WTC11 (cell line): ENCODE results near the gene ANTXRL.

Source experiments
- ATF3 ChIP-seq: sonication (generic); formaldehyde crosslinking; conservative IDR thresholded peaks from 2 replicates; pipeline ENCODE4 v1.8.1; 2022; ENCODE audit warnings: mild to moderate bottlenecking, missing genetic modification reagents
- ETV6 ChIP-seq: sonication (generic); formaldehyde crosslinking; IDR thresholded peaks from 2 replicates; pipeline ENCODE4 v1.8.1; 2022; ENCODE audit warnings: mild to moderate bottlenecking, missing genetic modification reagents
- FOXK1 ChIP-seq: sonication (generic); formaldehyde crosslinking; IDR thresholded peaks from 2 replicates; pipeline ENCODE4 v1.8.0; 2022; ENCODE audit warnings: mild to moderate bottlenecking, moderate library complexity, missing genetic modification reagents
- IRF1 ChIP-seq: sonication (generic); formaldehyde crosslinking; IDR thresholded peaks from 2 replicates; pipeline ENCODE4 v1.8.0; 2023; ENCODE audit warnings: missing genetic modification reagents
- MAX ChIP-seq: sonication (generic); formaldehyde crosslinking; IDR thresholded peaks from 2 replicates; pipeline ENCODE4 v1.8.0; 2022; ENCODE audit warnings: mild to moderate bottlenecking, missing genetic modification reagents
- MYBL2 ChIP-seq: sonication (generic); formaldehyde crosslinking; IDR thresholded peaks from 2 replicates; pipeline ENCODE4 v1.8.1; 2023; ENCODE audit warnings: mild to moderate bottlenecking, moderate library complexity, missing genetic modification reagents
- NR2C2 ChIP-seq: sonication (generic); formaldehyde crosslinking; IDR thresholded peaks from 2 replicates; pipeline ENCODE4 v1.8.0; 2022; ENCODE audit warnings: mild to moderate bottlenecking, missing genetic modification reagents
- RORB ChIP-seq: fragments of 250-450 bp; sonication (Bioruptor Pico); IDR thresholded peaks from 2 replicates; pipeline ENCODE4 v1.9.0; 2021; ENCODE audit warnings: mild to moderate bottlenecking
- TF ChIP-seq, protein P1 (sequence below): fragments of 200-600 bp; IDR thresholded peaks from 2 replicates; pipeline ENCODE4 v1.8.0; 2022; ENCODE audit warnings: antibody characterized with exemption
- TF ChIP-seq, protein P2 (sequence below): sonication (generic); formaldehyde crosslinking; IDR thresholded peaks from 2 replicates; pipeline ENCODE4 v1.8.1; 2022; ENCODE audit warnings: missing genetic modification reagents, borderline replicate concordance
- TF ChIP-seq, protein P3 (sequence below): sonication (generic); formaldehyde crosslinking; IDR thresholded peaks from 2 replicates; pipeline ENCODE4 v1.8.0; 2023; ENCODE audit warnings: missing genetic modification reagents, mild to moderate bottlenecking, borderline replicate concordance

DNA sequence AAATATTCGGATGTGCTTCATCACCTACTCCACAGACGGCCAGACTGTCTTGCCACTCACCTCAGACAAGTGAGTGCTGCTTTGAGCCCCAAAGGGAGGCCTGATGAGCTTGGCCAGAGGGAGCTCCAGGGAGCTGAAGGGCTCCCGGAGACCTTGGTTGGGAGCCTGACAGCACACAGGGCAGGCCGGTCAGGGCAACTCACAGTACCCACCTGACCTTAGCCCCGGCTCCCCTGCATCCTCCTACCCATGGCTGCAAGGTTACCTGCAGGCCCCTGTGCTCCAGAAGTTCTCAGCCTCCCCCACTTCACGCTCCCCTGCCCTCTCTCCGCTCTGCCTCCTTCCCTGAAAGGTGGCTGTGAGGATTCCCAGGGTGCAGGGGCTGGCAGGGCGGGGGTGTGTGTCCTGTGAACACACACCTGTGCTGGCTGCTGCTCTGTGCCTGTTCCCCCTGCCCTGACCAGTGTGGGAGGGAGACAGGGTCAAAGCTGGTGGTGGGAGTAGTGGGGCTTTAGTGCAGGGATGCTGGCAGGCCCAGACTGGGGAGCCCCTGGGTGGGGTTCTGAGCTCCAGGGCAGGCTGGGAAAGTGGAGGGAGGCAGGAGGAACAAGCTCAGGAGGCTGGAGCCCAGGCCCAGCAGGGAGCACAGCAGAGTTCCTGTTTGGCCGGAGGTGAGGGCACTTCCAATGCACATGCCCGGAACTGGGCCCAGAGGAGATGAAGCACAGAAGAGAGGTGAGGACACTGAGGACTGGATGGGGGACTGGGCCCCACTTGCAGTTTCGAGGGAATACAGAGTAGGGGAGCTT lies 7.2 kb downstream of the ANTXRL start:
- TF ChIP-seq IRF1 (CRISPR knock-in tag) (no peak), NR2C2 (CRISPR knock-in tag) (no peak), MAX (CRISPR knock-in tag) (no peak), ATF3 (CRISPR knock-in tag) (no peak), ETV6 (no peak), RORB (CRISPR knock-in tag) (no peak), FOXK1 (no peak), MYBL2 (CRISPR knock-in tag) (no peak)
- TF ChIP-seq, protein P1, sequence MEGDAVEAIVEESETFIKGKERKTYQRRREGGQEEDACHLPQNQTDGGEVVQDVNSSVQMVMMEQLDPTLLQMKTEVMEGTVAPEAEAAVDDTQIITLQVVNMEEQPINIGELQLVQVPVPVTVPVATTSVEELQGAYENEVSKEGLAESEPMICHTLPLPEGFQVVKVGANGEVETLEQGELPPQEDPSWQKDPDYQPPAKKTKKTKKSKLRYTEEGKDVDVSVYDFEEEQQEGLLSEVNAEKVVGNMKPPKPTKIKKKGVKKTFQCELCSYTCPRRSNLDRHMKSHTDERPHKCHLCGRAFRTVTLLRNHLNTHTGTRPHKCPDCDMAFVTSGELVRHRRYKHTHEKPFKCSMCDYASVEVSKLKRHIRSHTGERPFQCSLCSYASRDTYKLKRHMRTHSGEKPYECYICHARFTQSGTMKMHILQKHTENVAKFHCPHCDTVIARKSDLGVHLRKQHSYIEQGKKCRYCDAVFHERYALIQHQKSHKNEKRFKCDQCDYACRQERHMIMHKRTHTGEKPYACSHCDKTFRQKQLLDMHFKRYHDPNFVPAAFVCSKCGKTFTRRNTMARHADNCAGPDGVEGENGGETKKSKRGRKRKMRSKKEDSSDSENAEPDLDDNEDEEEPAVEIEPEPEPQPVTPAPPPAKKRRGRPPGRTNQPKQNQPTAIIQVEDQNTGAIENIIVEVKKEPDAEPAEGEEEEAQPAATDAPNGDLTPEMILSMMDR, result no peak
- TF ChIP-seq, protein P2, sequence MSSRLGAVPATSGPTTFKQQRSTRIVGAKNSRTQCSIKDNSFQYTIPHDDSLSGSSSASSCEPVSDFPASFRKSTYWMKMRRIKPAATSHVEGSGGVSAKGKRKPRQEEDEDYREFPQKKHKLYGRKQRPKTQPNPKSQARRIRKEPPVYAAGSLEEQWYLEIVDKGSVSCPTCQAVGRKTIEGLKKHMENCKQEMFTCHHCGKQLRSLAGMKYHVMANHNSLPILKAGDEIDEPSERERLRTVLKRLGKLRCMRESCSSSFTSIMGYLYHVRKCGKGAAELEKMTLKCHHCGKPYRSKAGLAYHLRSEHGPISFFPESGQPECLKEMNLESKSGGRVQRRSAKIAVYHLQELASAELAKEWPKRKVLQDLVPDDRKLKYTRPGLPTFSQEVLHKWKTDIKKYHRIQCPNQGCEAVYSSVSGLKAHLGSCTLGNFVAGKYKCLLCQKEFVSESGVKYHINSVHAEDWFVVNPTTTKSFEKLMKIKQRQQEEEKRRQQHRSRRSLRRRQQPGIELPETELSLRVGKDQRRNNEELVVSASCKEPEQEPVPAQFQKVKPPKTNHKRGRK (CRISPR knock-in tag), result no peak
- TF ChIP-seq, protein P3, sequence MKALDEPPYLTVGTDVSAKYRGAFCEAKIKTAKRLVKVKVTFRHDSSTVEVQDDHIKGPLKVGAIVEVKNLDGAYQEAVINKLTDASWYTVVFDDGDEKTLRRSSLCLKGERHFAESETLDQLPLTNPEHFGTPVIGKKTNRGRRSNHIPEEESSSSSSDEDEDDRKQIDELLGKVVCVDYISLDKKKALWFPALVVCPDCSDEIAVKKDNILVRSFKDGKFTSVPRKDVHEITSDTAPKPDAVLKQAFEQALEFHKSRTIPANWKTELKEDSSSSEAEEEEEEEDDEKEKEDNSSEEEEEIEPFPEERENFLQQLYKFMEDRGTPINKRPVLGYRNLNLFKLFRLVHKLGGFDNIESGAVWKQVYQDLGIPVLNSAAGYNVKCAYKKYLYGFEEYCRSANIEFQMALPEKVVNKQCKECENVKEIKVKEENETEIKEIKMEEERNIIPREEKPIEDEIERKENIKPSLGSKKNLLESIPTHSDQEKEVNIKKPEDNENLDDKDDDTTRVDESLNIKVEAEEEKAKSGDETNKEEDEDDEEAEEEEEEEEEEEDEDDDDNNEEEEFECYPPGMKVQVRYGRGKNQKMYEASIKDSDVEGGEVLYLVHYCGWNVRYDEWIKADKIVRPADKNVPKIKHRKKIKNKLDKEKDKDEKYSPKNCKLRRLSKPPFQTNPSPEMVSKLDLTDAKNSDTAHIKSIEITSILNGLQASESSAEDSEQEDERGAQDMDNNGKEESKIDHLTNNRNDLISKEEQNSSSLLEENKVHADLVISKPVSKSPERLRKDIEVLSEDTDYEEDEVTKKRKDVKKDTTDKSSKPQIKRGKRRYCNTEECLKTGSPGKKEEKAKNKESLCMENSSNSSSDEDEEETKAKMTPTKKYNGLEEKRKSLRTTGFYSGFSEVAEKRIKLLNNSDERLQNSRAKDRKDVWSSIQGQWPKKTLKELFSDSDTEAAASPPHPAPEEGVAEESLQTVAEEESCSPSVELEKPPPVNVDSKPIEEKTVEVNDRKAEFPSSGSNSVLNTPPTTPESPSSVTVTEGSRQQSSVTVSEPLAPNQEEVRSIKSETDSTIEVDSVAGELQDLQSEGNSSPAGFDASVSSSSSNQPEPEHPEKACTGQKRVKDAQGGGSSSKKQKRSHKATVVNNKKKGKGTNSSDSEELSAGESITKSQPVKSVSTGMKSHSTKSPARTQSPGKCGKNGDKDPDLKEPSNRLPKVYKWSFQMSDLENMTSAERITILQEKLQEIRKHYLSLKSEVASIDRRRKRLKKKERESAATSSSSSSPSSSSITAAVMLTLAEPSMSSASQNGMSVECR (CRISPR knock-in tag), result no peak
